NCI-H345 treated with DMSO at 0.1 percent for 48 hours (cell line): ENCODE data around the gene PPP4R3A.
"Not testable (repeated sequence)": the region's sequence is repeated elsewhere in the genome, so short reads cannot be mapped to it uniquely, and the experiment has no call there.

ENCODE experiments used
- DNase-seq: peaks from one replicate; lab custom pipeline; 2025; ENCODE audit not compliant: unreplicated experiment; lab: John Stamatoyannopoulos, UW

PPP4R3A gene

DNA sequence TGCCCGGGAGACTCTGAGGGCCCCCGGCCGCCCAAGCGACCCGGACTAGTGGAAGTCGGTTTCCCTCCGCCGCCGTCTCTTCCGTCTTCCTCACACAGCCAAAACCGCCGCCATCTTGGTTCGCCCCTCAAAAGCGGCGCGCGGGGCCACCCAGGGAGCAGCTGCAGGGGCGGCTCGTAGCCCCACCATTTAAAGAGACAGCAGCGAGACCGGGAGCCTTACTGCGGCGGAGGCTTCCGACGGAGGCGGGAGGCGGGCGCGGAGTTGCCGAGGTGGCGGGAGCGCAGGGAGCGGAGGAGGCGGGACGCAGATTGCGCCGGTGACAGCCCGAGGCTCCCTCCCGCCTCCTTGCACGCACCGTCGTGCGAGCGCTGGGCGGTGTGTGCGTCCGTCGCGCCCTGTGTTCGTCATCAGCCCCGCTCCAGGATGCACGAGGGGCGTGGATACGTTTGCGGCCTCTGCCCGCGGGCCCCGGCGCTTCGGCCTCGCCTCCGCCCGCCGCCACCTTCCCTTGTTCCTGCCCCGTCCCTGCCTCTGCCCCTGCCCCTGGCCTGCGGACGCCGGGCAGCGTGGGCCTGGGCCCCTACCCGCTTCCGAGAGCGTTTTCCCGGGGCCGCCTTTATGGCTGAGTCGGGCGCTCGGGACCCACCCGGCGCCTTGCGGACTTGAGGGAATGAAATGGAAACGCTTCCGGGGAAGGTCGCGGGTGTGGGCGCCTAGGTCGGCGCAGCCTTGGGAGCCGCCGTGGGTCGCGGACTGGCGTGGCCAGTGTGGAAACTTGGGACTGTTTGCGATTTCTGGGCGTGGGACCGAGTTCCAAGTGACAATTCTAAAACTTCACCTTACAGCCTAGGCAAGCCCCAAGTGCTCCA is at the start of gene PPP4R3A:
PPP4R3A (minus strand) TSS at position 140 of the 872 bp plus-strand sequence. CDS start 663 bp downstream, outside the sequence.
- DNase-seq = peak; percentile 91

DNA sequence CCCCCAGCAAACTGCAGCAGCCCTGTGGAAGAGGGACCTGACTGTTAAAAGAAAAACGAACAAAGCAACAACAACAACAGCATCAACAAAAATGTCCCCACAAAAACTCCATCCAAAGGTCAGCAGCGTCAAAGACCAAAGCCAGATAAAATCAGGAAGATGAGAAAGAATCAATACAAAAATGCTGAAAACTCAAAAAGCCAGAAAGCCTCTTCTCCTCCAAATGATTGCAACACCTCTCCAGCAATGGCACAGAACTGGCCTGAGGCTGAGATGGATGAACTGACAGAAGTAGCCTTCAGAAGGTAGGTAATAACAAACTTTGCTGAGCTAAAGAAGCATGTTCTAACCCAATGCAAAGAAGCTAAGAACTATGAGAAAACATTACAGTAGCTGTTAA is 45.4 kb upstream of the PPP4R3A start:
- no peak for DNase-seq

DNA sequence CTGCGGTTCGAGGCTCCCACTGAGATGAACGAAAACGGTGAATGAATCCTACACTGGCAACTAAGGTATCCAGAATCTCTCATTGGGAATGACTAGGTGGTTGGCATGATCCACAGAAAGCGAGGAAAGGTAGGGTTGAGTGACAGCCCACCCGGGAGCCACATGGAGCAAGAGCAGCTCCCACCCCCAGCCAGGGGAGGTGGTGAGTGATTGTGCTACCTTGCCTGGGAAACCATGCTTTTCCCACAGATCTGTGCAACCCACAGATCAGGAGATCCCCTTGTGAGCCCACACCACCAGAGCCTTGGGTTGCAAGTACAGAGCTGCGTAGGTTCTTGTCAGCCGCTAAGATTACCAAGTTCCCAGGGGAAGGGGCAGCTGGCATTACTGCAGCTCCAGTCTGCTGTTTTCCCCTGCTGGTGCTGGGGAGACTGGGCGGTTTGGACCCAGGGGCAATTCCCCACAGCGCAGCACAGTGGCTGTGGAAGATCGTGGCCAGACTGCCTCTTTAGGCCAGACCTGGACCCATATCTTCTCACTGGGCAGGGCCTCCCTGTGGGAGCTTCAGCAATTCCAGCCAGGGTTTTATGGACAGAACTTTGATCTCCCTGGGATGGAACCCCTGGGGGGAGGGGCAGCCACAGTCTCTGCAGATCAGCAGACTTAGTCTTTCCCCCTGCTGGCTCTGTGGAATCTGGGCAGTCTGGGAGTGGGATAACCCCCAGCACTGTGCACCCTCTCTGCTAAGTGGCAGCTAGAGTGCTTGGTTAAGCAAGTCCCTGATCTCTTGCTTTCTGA is 44.6 kb upstream of the PPP4R3A start:
- DNase-seq = no peak

DNA sequence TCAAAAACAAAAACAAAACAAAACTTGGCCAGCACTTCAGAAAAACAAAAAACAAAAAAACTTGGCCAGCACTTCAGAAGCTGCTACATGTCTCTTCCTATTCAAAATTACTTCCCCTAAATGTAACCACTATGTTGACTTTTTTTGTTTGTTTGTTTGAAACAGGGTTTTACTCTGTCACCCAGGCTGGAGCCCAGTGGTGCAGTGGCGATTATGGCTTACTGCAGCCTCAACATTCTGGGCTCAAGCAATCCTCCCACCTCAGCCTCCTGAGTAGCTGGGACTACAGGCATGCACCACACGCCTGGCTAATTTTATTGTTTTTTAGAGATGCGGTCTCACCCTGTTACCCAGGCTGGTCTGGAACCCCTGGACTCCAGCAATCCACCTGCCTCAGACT is 38.0 kb upstream of the PPP4R3A start:
- DNase-seq = no peak

DNA sequence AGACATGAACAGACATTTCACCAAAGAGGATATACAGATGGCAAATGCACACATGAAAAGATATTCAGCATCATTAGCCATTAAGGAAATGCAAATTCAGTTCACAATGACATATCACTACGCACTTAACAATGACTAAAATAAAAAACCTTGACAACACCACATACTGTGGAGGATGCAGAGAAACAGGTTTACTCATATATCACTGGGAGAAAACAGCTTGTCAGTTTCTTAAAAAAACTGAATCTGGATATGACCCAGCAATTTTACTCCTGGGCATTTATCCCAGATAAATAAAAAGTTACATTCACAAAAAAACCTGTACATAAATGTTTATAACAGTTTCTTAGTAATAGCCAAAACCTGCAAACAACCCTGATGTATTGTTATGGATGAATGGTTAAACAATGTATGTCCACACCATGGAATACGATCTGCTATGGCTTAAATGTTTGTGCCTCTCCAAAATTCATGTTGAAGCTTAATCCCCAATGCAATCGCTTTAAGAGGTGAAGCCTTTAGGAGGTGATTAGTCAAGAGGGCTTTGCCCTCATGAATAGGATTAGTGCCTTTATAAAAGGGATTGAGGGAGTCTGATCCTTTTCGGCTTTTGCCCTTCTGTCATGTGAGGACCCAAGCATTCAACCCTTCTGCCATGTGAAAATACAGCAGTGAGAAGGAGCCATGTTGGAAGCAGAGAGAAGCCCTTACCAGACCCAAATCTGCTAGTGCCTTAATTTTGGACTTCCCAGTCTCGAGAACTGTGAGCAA is 36.0 kb upstream of the PPP4R3A start:
- DNase-seq = no peak

DNA sequence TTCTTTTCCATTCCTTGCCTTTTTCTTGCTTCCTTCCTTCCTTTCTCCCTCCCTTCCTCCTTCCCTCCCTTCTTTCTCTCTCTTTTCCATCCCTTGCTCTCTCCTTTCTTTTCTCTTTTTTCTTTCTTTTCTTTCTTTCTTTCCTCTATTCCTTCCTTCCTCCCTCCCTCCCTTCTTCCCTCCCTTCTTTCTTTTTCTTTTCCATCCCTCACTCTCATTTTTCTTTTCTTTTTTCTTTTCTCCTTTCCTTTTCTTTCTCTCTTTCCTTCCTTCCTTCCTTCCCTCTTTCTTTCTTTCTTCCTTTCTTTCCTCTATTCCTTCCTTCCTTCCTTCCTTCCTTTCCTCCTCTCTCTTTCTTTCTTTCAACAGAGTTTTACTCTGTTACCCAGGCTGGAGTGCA is 35.1 kb upstream of the PPP4R3A start:
- no peak for DNase-seq

DNA sequence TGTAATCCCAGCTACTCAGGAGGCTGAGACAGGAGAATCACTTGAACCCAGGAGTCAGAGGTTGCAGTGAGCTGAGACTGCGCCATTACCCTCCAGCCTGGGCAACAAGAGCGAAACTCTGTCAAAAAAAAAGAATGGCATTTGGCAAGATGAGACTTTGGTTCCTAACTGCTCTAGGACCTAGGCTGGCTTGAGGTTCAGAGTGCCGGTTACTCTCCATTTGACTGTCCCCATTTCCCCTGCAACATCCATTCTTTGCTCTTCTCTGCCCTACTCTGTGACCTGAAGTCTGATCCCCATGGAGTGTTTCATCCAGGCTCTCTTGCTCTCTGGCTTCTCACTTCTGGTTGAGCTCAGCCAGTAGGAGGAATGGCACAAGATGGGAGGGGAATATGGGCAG is 26.2 kb upstream of the PPP4R3A start:
- no peak for DNase-seq

DNA sequence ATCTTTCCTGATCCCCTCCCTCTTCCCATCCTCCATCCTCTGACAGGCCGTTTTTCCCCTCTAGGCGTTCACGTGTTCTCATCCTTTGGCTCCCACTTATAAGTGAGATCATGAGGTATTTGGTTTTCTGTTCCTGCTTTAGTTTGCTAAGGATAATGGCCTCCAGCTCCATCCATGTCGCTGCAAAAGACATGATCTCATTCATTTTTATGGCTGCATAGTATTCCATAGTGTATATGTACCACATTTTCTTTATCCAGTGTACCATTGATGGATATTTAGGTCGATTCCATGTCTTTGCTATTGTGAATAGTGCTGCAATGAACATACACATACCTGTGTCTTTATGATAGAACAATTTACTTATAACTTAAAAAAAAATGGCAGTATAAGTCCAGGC is 23.9 kb upstream of the PPP4R3A start:
- not testable (repeated sequence) for DNase-seq

DNA sequence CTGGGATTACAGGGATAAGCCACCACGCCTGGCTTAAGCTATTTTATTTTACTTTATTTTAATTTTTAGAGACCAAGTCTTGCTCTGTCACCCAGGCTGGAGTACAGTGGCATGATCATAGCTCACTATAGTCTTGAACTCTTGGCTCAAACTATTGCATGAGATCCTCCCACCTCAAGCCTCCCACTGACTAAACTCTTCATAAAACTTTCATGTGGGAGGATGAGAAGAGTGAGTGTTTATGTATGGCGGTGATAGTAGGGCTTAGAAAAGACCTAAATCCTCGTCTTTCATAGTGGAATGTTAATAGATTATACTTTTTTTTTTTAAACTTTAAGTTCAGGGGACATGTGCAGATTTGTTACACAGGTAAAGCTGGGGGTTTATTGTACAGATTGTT is 23.5 kb upstream of the PPP4R3A start:
- DNase-seq = no peak

DNA sequence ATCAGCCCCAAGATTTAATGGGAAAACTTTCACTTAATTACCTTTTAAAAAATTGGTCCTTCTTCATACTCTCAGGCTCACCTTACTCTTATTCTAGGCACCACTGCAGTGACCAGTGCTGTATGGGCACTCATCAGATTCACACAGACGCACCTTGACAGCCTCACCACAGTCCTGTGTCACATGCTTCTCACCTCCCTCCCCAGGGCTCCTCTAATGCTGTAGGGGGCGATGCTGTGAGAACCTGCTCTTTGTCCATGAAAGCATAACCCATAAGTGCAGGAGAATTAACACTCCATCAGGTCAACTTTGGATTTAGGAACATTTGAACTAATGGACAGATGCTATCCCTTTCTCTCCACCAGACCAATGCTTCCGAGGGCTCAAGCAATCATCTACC is 13.9 kb upstream of the PPP4R3A start:
- no peak for DNase-seq

DNA sequence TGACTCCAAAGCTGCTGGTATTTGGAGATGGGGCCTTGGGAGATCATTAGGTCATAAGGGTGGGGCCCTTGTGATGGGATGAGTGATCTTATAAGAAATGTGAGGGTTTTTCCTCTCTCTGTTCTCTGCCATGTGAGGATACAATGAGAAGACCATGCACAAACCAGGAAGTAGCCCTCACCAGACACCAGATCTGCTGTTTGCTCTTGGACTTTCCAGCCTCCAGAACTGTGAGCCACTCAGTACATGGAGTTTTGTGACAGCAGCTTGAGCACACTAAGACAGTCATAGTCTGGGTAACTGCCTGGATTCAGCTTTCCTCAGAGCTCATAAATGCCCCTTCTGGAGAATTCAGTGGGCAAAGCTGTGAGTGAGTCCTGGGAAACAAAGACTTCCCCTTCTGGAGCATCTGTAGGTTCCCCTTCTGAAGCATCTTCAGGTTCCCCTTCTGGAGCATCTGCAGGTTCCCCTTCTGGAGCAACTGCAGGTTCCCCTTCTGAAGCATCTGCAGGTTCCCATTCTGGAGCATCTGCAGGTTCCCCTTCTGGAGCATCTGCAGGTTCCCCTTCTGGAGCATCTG is 11.0 kb upstream of the PPP4R3A start:
- DNase-seq = no peak

DNA sequence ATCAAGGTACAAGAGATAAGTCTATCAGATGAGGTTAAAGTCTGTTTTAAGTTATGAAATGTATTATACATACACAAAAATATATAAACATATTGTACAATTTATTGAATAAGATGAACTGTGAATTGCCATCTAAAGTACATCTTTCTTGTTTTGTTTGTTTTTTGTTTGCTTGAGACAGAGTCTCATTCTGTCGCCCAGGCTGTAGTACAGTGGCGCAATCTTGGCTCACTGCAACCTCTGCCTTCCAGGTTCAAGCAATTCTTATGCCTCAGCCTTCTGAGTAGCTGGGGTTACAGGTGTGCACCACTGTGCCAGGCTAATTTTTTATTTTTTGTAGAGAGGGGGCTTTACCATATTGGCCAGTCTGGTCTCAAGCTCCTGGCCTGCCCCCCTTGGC is 10.0 kb upstream of the PPP4R3A start:
- DNase-seq = no peak

DNA sequence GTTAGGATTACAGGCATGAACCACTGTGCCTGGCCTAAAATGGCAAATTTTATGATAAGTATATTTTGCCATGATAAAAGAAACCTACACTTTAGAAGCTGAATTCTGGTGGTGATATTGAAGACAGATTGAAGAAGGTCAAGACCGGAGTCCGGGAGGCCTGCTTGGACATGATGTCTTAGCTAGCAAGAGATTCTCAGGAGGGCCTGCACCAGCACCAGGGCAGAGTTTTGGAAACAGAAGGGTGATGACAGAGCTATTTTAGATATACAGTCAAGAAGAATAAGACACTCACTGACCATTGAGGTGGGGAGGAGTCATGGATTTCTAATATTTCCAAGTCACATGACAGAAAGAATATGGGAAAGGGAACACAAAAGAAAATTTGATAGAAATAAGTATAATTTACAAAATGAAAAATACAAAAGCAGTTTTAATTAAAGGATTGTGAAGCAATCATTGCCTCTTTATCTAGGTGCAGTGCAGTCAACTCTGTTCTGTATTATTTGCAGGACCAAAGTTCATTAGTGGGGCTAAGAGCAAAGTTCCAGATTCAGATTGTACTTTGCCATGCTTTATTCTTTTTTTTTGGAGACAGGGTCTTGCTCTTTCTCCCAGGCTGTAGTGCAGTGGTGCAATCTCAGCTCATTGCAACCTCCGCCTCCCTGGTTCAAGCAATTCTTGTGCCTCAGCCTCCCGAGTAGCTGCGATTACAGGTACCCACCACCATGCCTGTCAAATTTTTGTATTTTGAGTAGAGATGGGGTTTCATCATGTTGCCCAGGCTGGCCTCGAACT is 9.3 kb upstream of the PPP4R3A start:
- DNase-seq = no peak

DNA sequence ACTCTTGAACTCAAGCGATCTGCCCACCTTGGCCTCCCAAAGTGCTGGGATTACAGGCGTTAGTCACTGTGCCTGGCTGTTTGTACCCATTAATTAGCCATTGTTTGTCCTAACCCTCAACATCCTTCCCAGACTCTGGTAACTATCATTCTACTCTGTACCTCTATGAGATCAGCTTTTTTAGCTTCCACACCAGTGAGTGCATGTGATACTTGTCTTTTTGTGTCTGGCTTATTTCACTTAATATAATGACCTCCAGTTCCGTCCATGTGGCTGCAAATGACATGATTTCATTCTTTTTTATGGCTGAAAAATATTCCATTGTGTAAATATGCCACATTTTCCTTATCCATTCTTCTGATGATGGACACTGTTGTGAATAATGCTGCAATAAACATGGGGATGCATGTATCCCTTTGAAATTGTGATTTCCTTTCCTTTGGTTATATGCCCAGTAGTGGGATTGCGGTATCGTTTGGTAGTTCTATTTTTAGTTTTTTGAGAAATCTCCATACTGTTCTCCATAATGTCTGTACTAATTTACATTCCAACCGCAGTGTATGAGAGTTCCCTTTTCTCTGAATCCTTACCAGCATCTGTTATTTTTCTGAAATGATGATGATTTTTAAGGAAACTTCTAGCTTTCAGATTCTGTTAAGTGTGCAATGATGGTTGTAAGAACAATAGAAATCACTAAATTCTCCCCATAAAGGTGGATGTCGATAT is 6.7 kb upstream of the PPP4R3A start:
- DNase-seq = no peak

DNA sequence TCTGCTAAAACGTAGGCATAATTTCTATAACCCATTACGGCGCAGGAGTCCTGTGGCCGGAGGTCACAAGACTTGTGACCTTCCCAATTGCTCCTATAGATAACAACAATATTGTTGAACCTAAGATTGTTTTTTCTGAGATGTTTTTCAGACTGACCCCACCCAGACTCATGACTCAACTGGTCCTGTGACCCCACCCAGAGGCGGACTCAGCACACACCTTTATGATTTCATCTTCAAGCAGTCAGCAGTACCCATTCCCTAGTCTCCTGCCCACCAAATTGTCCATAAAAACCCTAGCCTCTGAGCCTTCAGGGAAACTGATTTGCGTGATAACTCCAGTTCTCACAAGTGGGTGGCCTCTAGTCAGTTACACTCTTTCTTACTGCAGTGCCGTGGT is 5.9 kb upstream of the PPP4R3A start:
- no peak for DNase-seq

DNA sequence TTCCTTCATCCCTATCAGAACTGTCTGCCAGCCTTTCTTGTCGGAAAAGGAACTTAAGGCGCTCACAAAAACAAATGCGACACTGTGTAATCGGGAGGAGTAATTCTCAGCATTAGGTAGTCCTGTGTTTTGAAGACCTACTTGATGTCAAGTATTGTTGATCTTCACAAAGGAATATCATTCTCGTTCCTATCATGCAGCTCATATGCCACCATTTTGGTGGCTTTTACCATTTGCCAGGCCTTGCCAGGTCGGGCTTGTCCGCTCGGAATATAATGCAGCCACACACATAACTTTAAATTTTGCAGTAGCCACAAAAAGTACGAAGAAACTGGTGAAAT is 903 bp upstream of the PPP4R3A start:
- DNase-seq = peak; percentile 44

DNA sequence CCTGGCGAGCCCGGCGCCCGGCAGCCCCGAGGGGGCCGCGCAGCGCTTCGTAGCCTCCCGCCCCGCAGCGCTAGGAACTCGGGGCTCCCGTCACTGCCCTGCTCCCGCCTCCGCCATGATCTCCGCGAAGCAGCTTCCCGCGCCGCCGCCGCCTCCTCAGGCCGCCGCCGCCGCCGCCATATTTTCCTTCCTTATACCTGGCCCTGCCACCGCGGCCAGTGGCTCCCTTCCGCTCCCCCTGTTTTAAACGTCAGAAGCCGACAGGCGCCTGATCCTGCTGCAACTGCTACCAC is 286 bp downstream of the PPP4R3A start:
- DNase-seq = no peak

DNA sequence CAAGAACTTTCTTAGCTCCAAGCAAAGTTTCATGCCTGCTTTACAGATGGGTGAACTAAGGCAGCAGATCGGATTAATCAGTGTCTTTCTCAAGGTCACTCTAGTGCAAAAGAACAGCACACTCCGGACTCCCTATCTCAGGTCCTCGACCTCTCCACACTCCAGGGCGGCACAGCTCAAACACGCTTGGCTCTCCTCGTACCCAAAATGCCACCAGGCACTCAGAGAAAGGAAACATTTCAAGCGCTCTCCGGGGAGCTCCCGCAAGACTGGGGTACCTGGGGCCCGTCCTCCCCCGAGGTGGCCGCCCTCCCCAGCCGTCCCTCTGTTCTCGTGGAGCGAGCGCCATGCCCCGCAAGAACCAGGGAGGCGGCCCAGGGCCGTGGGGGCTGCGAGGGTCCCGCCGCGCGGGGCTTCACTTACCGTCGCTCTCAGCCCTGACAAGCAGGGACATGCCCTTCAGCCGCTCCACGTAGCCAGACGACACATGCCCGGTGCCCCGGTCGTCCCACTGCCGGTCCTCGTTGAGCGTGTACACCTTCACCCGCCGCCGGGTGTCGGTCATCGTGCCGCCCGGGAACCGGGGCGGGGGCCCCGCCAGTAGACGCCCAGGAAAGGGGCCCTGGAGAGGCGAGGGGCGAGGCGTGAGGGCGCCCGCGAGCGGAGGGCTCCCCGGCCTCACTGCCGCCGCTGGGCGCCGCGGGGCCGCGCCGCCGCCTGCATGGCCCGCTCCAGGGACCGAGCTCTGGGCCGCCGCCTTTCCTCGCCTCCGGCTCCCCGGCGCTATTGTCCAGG is 830 bp downstream of the PPP4R3A start:
- peak; percentile 3 for DNase-seq

DNA sequence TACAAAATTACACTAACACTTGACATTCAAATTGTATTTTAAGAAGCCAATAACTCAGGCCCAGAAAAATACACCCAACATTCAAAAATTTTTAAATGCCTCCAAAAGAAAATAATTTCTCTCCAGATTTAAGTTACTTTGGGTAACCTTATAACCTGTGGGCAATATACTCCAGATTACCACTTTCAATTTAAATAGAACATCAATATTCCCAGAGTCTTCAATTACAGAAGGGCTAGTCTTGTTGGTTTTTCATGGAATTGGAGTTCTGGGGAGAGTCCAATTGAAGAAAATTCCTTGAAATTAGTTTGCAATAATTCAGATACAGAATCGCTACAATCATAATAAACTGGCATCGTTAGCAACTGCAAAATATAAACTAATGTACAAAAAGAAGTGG is 2.0 kb downstream of the PPP4R3A start:
- no peak for DNase-seq
